MM.1S (cell line): ENCODE results near the gene EXOC7.

ENCODE experiments used
- DNase-seq: peaks from one replicate; pipeline ENCODE4 v3.0.0-alpha.2; 2015
- H2AFZ ChIP-seq: fragments of 300-600 bp; sonication (generic); 2 replicates; pipeline ENCODE4 v1.6.0; 2016; ENCODE audit warnings: antibody characterized with exemption, low read length
- H3F3A ChIP-seq: fragments of 300-600 bp; sonication (generic); 2 replicates; pipeline ENCODE4 v1.6.1; 2016; ENCODE audit warnings: mild to moderate bottlenecking, antibody characterized with exemption, low read length, moderate library complexity, mixed read lengths; ENCODE audit not compliant: insufficient read depth
- H3K27ac ChIP-seq: fragments of 300-600 bp; sonication (generic); 2 replicates; pipeline ENCODE4 v1.5.1; 2016; ENCODE audit warnings: mild to moderate bottlenecking, low read length
- H3K27me3 ChIP-seq: fragments of 300-600 bp; sonication (generic); replicated peaks from 2 replicates; pipeline ENCODE4 v1.6.0; 2016; ENCODE audit warnings: low read length; ENCODE audit not compliant: insufficient read depth
- H3K36me3 ChIP-seq: fragments of 300-600 bp; sonication (generic); replicated peaks from 2 replicates; pipeline ENCODE4 v1.6.1; 2016; ENCODE audit warnings: mild to moderate bottlenecking, low read length, mixed read lengths; ENCODE audit not compliant: insufficient read depth
- H3K4me1 ChIP-seq: fragments of 300-600 bp; sonication (generic); 2 replicates; pipeline ENCODE4 v1.6.1; 2016; ENCODE audit warnings: low read length, mixed read lengths
- H3K4me2 ChIP-seq: fragments of 300-600 bp; sonication (generic); 2 replicates; pipeline ENCODE4 v1.6.0; 2016; ENCODE audit warnings: low read depth, low read length
- H3K4me3 ChIP-seq: fragments of 300-600 bp; sonication (generic); 2 replicates; pipeline ENCODE4 v1.5.1; 2016; ENCODE audit warnings: low read length, mixed read lengths
- H3K79me2 ChIP-seq: fragments of 300-600 bp; sonication (generic); 2 replicates; pipeline ENCODE4 v1.6.1; 2016; ENCODE audit warnings: mixed run types, low read length, mixed read lengths
- H3K9ac ChIP-seq: fragments of 300-600 bp; sonication (generic); 2 replicates; pipeline ENCODE4 v1.6.1; 2016; ENCODE audit warnings: low read length, mixed read lengths
- H3K9me2 ChIP-seq: fragments of 300-600 bp; sonication (generic); replicated peaks from 2 replicates; pipeline ENCODE4 v1.6.1; 2016; ENCODE audit warnings: mild to moderate bottlenecking, low read length, mixed read lengths; ENCODE audit not compliant: insufficient read depth
- H3K9me3 ChIP-seq: fragments of 300-600 bp; sonication (generic); replicated peaks from 2 replicates; pipeline ENCODE4 v1.6.1; 2016; ENCODE audit warnings: mild to moderate bottlenecking, low read length, mixed read lengths; ENCODE audit not compliant: insufficient read depth
- H4K20me1 ChIP-seq: fragments of 300-600 bp; sonication (generic); 2 replicates; pipeline ENCODE4 v1.6.1; 2016; ENCODE audit warnings: mild to moderate bottlenecking, low read length, moderate library complexity, mixed read lengths; ENCODE audit not compliant: insufficient read depth
- EZH2 ChIP-seq: fragments of 300-600 bp; sonication (generic); optimal IDR thresholded peaks from 2 replicates; pipeline ENCODE3; 2017; ENCODE audit warnings: low read depth, mild to moderate bottlenecking, antibody characterized with exemption, low read length, mixed read lengths
- EZH2phosphoT487 ChIP-seq: fragments of 300-600 bp; sonication (generic); IDR thresholded peaks from 2 replicates; pipeline ENCODE4 v1.6.1; 2018; ENCODE audit warnings: antibody characterized with exemption, low read length
- TF ChIP-seq, protein P1 (sequence below): fragments of 300-600 bp; sonication (generic); IDR thresholded peaks from 2 replicates; pipeline ENCODE4 v1.5.1; 2016; ENCODE audit warnings: antibody characterized with exemption, low read length, mixed read lengths

Gene EXOC7

DNA sequence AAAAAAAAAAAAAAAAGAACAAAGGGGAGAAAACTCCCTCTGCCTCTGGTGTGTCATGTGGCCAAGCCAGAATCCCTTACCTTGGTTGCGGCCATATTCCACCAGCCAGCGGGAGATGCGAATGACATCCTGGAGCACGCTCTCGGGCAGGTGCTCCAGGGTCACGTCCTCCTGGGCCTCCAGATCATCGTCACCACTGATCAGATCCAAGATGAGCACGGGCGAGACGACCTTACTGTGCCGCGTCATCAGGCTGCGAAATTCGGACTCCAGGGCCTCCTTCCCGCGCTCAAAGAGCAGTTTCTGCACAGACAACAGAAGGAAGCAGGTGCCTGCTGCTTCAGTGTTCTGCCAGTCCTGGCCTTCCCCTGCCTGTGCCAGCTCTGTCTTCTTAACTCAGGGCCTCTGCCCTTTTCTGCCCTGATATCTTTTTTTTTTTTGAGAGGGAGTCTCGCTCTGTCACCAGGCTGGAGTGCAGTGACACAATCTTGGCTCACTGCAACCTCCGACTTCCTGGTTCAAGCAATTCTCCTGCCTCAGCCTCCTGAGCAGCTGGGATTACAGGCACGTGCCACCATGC lies 5.8 kb downstream of the EXOC7 start:
- Histone ChIP-seq H3K27ac (no peak overlapping the region), H3K27me3 (no peaks in the 10 kb centered on the region), H3K79me2 (peaks cover 9% of the 10 kb centered on the region), H3K9me2 (no peaks in the 10 kb centered on the region), H3K4me1 (peaks cover 3% of the 10 kb centered on the region; the same call in 1 of the 2 replicates), H3K4me3 (no peak overlapping the region), H4K20me1 (no peaks in the 10 kb centered on the region), H3K4me2 (no peak overlapping the region), H2AFZ (no peak overlapping the region), H3K36me3 (no peaks in the 10 kb centered on the region), H3K9ac (no peak overlapping the region), H3K9me3 (no peaks in the 10 kb centered on the region), H3F3A (no peaks in the 10 kb centered on the region)
- TF ChIP-seq EZH2, result no peak
- TF ChIP-seq, protein P1, sequence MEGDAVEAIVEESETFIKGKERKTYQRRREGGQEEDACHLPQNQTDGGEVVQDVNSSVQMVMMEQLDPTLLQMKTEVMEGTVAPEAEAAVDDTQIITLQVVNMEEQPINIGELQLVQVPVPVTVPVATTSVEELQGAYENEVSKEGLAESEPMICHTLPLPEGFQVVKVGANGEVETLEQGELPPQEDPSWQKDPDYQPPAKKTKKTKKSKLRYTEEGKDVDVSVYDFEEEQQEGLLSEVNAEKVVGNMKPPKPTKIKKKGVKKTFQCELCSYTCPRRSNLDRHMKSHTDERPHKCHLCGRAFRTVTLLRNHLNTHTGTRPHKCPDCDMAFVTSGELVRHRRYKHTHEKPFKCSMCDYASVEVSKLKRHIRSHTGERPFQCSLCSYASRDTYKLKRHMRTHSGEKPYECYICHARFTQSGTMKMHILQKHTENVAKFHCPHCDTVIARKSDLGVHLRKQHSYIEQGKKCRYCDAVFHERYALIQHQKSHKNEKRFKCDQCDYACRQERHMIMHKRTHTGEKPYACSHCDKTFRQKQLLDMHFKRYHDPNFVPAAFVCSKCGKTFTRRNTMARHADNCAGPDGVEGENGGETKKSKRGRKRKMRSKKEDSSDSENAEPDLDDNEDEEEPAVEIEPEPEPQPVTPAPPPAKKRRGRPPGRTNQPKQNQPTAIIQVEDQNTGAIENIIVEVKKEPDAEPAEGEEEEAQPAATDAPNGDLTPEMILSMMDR, result no peak
- no peak for TF ChIP-seq EZH2phosphoT487
- DNase-seq, result no peak

DNA sequence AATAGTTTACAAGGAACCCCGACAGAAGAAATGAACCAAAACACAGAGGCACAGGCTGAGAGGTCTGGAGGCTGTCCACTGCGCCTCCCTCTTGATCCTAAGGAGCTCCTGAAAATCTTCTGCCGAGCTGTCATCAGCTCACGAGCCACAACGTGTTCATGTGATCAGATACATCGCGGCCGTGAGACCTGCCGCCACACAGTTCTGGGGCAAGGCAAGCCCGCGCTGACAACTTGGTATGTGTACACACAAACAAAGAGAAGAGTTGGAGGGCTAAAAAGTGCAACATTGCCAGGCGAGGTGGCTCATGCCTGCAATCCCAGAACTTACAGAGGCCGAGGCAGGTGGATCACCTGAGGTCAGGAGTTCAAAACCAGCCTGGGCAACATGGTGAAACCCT lies 7.6 kb downstream of the EXOC7 start:
- TF ChIP-seq EZH2phosphoT487 (no peak), EZH2 (no peak)
- TF ChIP-seq, protein P1, result no peak
- Histone ChIP-seq H3K4me2 (no peak overlapping the region), H3K27me3 (no peaks in the 10 kb centered on the region), H3K36me3 (no peaks in the 10 kb centered on the region), H2AFZ (no peak overlapping the region), H3K4me1 (no peaks in the 10 kb centered on the region), H3K9ac (no peak overlapping the region), H3K27ac (no peak overlapping the region), H3F3A (no peaks in the 10 kb centered on the region), H3K79me2 (no peaks in the 10 kb centered on the region), H3K9me3 (no peaks in the 10 kb centered on the region), H4K20me1 (no peaks in the 10 kb centered on the region), H3K4me3 (no peak overlapping the region), H3K9me2 (no peaks in the 10 kb centered on the region)
- no peak for DNase-seq

GRCh38 chr17:76094046-76094445 lies 9.5 kb downstream of the EXOC7 start:
- Histone ChIP-seq H3K4me2 (no peak overlapping the region), H3K4me3 (no peak overlapping the region), H3K27ac (no peak overlapping the region), H4K20me1 (no peaks in the 10 kb centered on the region), H3K9me2 (no peaks in the 10 kb centered on the region), H3F3A (no peaks in the 10 kb centered on the region), H3K4me1 (no peaks in the 10 kb centered on the region), H3K9me3 (no peaks in the 10 kb centered on the region), H3K9ac (no peak overlapping the region), H3K36me3 (no peaks in the 10 kb centered on the region), H2AFZ (no peak overlapping the region), H3K79me2 (no peaks in the 10 kb centered on the region), H3K27me3 (no peaks in the 10 kb centered on the region)
- TF ChIP-seq EZH2 (no peak), EZH2phosphoT487 (no peak)
- TF ChIP-seq, protein P1, result no peak
- DNase-seq, result no peak
